NCI-H187 treated with DMSO at 0.1 percent for 48 hours (cell line): ENCODE results near the gene IGF1R.

Experiments
- DNase-seq: peaks from one replicate; lab custom pipeline; 2025; lab: John Stamatoyannopoulos, UW

IGF1R gene

DNA sequence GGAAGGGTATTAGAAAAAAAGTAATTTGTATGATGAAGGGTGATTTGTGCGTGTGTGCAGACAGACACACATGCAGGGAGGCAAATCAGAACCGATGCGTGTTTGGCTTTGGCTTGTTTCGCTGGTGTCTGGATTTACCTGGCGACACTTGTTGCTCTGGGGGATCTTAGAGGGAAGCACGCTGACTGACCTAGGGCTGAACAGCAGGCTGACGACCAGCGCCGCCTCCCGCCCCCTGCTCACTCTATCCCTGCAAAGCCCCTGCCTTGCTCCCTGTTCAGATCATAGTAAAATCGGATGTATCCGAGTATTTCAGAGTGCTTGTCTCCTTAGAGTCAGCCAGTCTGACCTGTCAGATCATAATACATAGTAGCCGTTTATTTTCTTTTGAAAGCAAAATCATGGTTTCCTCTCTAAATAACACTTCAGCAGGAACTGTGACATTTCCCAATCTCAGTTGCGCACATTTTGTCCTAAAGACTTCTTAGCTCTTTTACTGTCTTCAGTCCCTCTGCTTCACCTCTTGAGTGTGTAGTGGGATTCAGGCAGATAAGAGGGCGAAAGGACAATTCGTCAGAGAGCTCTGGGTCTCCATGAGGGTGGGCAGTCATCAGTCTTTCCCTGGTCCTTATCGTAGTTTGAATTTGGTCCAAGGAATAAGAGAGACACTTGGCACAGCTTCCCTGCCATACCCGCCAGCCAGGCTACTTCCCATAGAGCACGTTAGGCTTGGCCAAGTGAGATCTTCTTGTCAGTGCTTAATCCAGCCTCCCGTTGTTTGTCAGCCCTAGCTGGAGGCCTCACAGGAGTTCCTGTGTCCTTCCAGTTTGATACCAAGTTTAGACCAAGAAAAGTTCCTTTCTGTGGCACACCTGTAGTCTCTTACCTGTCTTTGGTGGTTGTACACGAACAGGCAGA lies 261.9 kb downstream of the IGF1R start:
- no peak for DNase-seq

DNA sequence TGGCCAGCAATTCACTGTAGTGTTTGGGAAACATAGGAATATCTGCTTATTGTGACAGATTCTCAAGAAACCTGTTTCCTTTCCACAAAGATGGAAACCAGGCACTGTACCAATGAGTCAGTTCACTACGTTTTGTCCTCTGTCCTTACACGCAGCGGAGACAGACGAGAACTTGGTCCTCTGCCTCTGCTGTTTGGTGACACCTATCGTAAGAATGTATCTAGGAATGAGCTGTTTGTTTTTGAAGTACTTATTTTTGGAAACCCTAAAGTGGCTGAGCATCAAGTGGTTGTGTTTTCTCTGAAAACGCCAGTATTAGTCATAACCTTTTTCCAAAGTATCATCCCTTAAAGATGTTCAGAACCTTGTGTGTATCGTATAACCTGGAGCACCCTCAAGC lies 266.3 kb downstream of the IGF1R start:
- no peak for DNase-seq

GRCh38 chr15:98916826-98917225 lies 268.5 kb downstream of the IGF1R start:
- no peak for DNase-seq

- DNase-seq, result no peak
These were observed 269.1 kb downstream of the IGF1R start for GRCh38 chr15:98917417-98917816.

DNA sequence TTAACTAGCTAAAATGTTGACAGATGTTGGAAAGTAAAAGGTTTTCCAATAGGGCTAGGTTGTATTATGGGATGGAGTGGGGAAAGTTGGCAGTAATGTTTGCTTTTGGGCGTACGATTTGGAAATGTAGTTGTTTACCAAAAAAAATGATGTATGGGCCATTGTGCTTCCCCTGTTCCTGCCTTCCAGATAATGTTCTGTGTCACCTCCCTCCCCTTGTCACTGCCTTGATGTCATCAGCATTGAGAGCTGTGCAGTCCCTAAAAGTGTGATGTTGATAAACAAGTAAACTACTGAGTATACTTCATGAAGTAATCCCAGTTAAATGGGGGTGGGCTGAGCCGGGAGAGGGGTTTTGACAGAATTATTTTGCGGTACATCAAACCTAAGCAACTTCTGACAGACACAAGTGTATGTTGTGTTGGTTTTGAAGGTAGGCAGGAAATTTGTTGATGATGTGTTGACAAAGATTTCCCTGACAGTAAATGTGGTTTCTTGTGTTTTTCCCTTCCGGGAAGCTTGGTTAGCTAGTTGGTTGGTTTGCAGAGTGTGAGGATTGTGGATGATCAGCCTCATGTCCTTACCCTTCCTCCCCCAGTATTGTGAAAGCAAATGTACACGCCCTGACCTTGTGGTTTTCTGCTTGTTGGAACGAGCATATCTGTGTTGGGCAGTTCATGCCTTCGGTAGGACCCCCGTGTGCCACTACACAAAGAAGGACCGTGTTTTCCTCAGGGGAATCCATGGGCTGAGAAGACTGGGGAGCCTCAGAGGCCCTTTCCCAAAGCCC lies 271.9 kb downstream of the IGF1R start:
- no peak for DNase-seq

GRCh38 chr15:98923171-98923570 lies 274.8 kb downstream of the IGF1R start:
- no peak for DNase-seq

GRCh38 chr15:98923579-98923978 lies 275.2 kb downstream of the IGF1R start:
- no peak for DNase-seq

GRCh38 chr15:98924401-98925049 lies 276.2 kb downstream of the IGF1R start:
- DNase-seq, result no peak

GRCh38 chr15:98926236-98926635 lies 277.9 kb downstream of the IGF1R start:
- DNase-seq, result no peak

- DNase-seq, result no peak
These were observed 278.7 kb downstream of the IGF1R start for GRCh38 chr15:98927022-98927421.

- no peak for DNase-seq
These were observed 279.7 kb downstream of the IGF1R start for GRCh38 chr15:98927996-98928395.

GRCh38 chr15:98930576-98930975 lies 282.2 kb downstream of the IGF1R start:
- no peak for DNase-seq

DNA sequence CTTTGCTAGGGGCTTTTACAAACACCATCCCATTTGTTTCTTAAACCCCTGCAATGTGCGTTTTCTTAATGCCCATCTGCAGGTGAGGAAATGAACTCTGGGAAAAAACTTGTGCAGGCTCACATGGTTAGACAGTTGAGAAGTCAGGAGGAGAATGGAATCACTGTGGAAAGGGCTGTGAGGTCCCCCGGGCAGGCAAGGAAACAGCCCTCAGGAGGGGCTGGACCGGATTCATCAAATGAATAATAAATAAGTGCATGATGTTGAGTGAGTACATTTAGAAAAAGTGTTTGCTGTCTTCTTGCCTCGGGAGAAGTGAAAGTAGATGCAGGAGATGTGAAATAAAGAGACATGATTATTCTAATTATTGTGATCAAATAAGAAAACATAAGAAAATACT lies 282.7 kb downstream of the IGF1R start:
- DNase-seq, result no peak

GRCh38 chr15:98933406-98933805 lies 285.1 kb downstream of the IGF1R start:
- no peak for DNase-seq

- no peak for DNase-seq
These were observed 287.4 kb downstream of the IGF1R start for GRCh38 chr15:98935736-98936135.

- no peak for DNase-seq
These were observed 289.2 kb downstream of the IGF1R start for GRCh38 chr15:98937413-98938104.

- no peak for DNase-seq
These were observed 289.7 kb downstream of the IGF1R start for GRCh38 chr15:98938105-98938417.

- DNase-seq, result no peak
These were observed 290.5 kb downstream of the IGF1R start for GRCh38 chr15:98938799-98939198.

DNA sequence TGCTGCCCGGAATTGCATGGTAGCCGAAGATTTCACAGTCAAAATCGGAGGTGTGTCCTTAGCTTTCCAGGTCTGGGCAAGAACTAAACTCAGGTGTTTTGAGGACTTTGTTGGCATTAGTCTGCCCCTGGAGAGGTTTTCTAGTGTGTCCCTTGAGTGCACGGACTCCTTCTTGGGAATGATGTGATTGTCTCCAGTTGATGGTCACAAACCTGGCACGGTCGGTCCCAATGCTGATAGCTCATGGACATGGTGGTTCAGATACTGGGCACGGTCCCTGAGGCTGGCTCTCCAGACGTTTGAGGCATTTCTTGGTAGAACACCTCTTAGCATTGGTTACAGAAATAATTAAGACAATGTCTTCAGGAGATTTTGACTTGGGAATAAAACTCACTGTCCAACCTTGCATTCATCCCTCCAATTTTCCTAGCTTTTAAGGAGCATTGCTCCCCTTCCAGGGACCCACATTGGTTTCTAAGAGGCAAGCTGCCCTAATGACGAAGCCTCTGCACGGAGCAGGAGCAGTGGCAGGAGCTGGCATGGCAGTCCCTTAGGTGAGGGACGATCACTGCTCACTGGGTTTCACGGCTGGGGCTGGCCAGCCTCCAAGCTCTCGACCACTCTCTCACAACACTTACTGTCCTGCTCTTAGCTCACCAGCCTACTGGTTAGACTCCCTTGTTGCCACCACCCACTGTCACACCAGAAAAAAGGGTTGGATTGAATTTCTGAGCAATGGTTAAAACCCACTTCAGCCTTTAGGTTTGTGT lies 291.2 kb downstream of the IGF1R start:
- no peak for DNase-seq

DNA sequence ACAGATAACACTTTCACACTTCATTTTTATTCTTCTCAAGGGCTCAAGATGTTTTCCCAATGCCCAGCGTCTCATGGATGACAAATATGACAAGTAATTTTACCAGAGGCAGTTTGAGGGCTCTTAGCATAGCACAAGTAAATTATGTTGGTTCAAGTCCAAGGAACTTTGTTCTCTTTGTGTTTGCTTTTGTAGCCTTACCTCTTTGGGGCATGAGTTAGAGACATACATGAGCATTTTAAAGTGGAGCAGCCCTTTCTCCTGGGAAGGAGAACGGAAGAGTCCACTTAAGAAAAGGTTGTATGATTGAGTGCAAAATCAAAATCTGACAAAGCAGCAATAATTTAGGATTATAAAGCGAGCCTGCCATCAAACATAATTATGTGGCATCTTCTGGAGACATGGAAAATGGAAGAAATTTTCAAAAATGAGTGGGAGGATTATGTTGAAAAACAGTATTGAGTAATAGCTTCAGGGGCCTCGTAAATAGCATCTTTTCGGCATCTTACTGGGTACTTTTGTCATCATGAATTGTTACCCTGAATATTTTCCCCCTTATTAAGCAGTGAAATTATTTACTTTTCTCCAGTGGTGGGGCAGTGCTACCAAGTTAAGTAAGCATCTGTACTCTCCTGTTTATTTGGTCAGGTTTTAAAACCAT lies 293.4 kb downstream of the IGF1R start:
- no peak for DNase-seq

DNA sequence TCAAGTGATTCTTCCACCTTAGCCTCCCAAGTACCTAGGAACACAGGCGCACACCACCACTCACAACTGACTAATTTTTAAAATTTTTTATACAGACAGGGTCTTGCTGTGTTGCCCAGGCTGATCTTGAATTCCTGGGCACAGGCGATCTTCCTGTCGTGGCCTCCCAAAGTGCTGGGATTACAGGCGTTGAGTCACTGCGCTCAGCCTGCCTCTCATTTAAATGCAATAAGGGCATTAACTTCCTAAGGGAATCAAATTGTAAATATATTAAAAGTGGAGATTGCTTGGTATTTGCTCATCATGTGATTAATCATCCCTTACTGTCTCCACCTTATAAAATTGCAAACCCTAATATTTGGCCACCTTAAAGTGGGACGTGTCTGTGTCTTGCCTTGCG lies 294.1 kb downstream of the IGF1R start:
- DNase-seq, result no peak
